ENCODE measurements around the gene PLA2G3.
"Not testable (repeated sequence)": the region's sequence is repeated elsewhere in the genome, so short reads cannot be mapped to it uniquely, and the experiment has no call there.

Gene PLA2G3

GRCh38 chr22:31123292-31123602 is 17.1 kb downstream of the PLA2G3 start:
- no peak for DNase-seq (ENCODE audit: low read depth)

- no peak for DNase-seq (ENCODE audit: low read depth)
These were observed 17.6 kb downstream of the PLA2G3 start, which contains the start of gene INPP5J for GRCh38 chr22:31122532-31123291. TSS of gene INPP5J (plus strand) at chr22:31122966. CDS start at chr22:31123015, 49 bp downstream.

GRCh38 chr22:31122196-31122531 is 18.1 kb downstream of the PLA2G3 start:
- no peak for DNase-seq (ENCODE audit: low read depth)

- no peak for DNase-seq (ENCODE audit: low read depth)
These were observed 18.9 kb downstream of the PLA2G3 start for GRCh38 chr22:31121403-31121802.

- no peak for DNase-seq (ENCODE audit: low read depth)
These were observed 19.7 kb downstream of the PLA2G3 start for GRCh38 chr22:31120642-31121041.

GRCh38 chr22:31120230-31120629 is 20.1 kb downstream of the PLA2G3 start:
- no peak for DNase-seq (ENCODE audit: low read depth)

- no peak for DNase-seq (ENCODE audit: low read depth)
These were observed 21.1 kb downstream of the PLA2G3 start for GRCh38 chr22:31119026-31119717.

GRCh38 chr22:31118046-31118820 is 22.1 kb downstream of the PLA2G3 start:
- no peak for DNase-seq (ENCODE audit: low read depth)

- not testable (repeated sequence) for DNase-seq (ENCODE audit: low read depth)
These were observed 27.7 kb downstream of the PLA2G3 start for GRCh38 chr22:31112547-31113091.

- no peak for DNase-seq (ENCODE audit: low read depth)
These were observed 32.5 kb downstream of the PLA2G3 start for GRCh38 chr22:31107894-31108218.

GRCh38 chr22:31107178-31107893 is 33.0 kb downstream of the PLA2G3 start, which contains the start of gene SELENOM:
TSS of gene SELENOM (minus strand) at chr22:31107568. CDS start at chr22:31107505, 63 bp downstream.
- DNase-seq (ENCODE audit: low read depth) = peak; percentile 89

GRCh38 chr22:31106731-31107177 is 33.6 kb downstream of the PLA2G3 start:
- DNase-seq (ENCODE audit: low read depth) = no peak

GRCh38 chr22:31106001-31106571 is 34.2 kb downstream of the PLA2G3 start:
- no peak for DNase-seq (ENCODE audit: low read depth)

- DNase-seq (ENCODE audit: low read depth) = no peak
These were observed 34.9 kb downstream of the PLA2G3 start for GRCh38 chr22:31105282-31105929.

- DNase-seq (ENCODE audit: low read depth) = no peak
These were observed 35.4 kb downstream of the PLA2G3 start for GRCh38 chr22:31104869-31105268.

- no peak for DNase-seq (ENCODE audit: low read depth)
These were observed 36.2 kb downstream of the PLA2G3 start for GRCh38 chr22:31103899-31104694.

- no peak for DNase-seq (ENCODE audit: low read depth)
These were observed 37.2 kb downstream of the PLA2G3 start for GRCh38 chr22:31103111-31103510.

- DNase-seq (ENCODE audit: low read depth) = no peak
These were observed 37.7 kb downstream of the PLA2G3 start for GRCh38 chr22:31102441-31103081.

GRCh38 chr22:31100762-31101525 is 39.4 kb downstream of the PLA2G3 start:
- DNase-seq (ENCODE audit: low read depth) = no peak
